Measurements from ENCODE around the gene ATG2A. TPM values are rescaled to one million over a fixed set of nuclear protein-coding genes. Genes with fewer than 3 reads are reported as not detected.

ATG2A gene
- total and polyA plus RNA-seq, 9 of the 15 experiments (the other 6 are each of a cell fraction or from before 2014, with no cell fraction given): 0.25 to 45.9 (median 5.2) TPM

DNA sequence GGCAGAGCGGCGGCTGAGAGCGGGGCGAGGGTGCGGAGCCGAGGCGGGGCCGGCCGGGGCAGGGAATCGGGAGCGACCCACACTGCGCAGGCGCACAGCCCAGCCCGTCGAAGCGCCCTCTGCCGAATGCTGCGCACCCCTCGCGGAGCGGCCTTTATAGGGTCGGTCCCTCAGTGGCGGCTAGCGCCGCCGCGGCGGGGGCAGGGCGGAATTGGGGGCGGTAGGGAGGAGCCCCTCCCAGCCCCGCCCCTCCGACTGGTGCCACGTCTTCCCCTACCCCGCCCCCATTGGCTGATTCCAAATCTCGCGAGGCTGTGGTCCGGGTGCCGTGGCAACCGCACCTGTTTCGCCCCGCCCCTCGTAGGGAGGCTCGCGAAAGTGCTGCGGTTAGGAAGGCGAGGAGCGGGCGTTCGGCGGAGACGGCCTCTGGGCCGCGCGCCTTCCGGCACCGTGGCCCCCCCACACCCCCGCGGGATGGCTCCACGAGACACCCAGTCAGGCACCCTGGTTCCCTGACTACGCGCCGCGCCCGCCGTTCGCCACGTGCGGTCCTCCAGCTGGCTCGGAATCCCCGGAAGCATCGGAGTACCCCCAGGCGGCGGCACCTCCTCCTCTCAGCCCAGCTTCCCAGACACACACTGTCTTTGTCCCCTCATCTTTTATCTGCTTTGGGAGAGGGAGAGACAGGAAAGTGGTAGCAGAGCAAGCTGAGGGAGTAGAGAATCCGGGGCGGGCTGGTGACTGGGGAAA, 38.3 kb downstream of the ATG2A start, which contains the start of gene EHD1 (continued):
- TF ChIP-seq, protein P1, sequence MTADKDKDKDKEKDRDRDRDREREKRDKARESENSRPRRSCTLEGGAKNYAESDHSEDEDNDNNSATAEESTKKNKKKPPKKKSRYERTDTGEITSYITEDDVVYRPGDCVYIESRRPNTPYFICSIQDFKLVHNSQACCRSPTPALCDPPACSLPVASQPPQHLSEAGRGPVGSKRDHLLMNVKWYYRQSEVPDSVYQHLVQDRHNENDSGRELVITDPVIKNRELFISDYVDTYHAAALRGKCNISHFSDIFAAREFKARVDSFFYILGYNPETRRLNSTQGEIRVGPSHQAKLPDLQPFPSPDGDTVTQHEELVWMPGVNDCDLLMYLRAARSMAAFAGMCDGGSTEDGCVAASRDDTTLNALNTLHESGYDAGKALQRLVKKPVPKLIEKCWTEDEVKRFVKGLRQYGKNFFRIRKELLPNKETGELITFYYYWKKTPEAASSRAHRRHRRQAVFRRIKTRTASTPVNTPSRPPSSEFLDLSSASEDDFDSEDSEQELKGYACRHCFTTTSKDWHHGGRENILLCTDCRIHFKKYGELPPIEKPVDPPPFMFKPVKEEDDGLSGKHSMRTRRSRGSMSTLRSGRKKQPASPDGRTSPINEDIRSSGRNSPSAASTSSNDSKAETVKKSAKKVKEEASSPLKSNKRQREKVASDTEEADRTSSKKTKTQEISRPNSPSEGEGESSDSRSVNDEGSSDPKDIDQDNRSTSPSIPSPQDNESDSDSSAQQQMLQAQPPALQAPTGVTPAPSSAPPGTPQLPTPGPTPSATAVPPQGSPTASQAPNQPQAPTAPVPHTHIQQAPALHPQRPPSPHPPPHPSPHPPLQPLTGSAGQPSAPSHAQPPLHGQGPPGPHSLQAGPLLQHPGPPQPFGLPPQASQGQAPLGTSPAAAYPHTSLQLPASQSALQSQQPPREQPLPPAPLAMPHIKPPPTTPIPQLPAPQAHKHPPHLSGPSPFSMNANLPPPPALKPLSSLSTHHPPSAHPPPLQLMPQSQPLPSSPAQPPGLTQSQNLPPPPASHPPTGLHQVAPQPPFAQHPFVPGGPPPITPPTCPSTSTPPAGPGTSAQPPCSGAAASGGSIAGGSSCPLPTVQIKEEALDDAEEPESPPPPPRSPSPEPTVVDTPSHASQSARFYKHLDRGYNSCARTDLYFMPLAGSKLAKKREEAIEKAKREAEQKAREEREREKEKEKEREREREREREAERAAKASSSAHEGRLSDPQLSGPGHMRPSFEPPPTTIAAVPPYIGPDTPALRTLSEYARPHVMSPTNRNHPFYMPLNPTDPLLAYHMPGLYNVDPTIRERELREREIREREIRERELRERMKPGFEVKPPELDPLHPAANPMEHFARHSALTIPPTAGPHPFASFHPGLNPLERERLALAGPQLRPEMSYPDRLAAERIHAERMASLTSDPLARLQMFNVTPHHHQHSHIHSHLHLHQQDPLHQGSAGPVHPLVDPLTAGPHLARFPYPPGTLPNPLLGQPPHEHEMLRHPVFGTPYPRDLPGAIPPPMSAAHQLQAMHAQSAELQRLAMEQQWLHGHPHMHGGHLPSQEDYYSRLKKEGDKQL (CRISPR knock-in tag; IDR thresholded peaks at IDR 0.05; ENCODE audit: borderline replicate concordance): no peak
- TF ChIP-seq TARDBP (IDR thresholded peaks at IDR 0.05) (peak; percentile 75), TFAM (CRISPR knock-in tag; conservative IDR thresholded peaks at IDR 0.05) (no peak), KAT7 (CRISPR knock-in tag; IDR thresholded peaks at IDR 0.05; ENCODE audit: borderline replicate concordance) (no peak), FOXK2 (conservative IDR thresholded peaks at IDR 0.05 in 1 of 2, IDR thresholded peaks at IDR 0.05 in 1 of 2; ENCODE audit: low read depth in 2 of 2) (no peak; a peak in 1 of 4 replicates), MBD2 (IDR thresholded peaks at IDR 0.05; ENCODE audit: borderline replicate concordance, low read depth) (peak; percentile 65), ZC3H4 (CRISPR knock-in tag; IDR thresholded peaks at IDR 0.05; ENCODE audit: borderline replicate concordance) (no peak), CHD4 (IDR thresholded peaks at IDR 0.05; ENCODE audit: insufficient read depth, insufficient replicate concordance, low read depth, low read length, poor library complexity, severe bottlenecking) (no peak), ZEB2 (IDR thresholded peaks at IDR 0.05) (0 out of 2 replicates have a peak, but pooled peaks have one; percentile 35), RNF2 (IDR thresholded peaks at IDR 0.05) (peak; percentile 82), ZNF778 (CRISPR knock-in tag; IDR thresholded peaks at IDR 0.05) (no peak), C11orf30 (IDR thresholded peaks at IDR 0.05; ENCODE audit: low read depth) (0 out of 2 replicates have a peak, but pooled peaks have one; percentile 17)
- TF ChIP-seq, protein P2, sequence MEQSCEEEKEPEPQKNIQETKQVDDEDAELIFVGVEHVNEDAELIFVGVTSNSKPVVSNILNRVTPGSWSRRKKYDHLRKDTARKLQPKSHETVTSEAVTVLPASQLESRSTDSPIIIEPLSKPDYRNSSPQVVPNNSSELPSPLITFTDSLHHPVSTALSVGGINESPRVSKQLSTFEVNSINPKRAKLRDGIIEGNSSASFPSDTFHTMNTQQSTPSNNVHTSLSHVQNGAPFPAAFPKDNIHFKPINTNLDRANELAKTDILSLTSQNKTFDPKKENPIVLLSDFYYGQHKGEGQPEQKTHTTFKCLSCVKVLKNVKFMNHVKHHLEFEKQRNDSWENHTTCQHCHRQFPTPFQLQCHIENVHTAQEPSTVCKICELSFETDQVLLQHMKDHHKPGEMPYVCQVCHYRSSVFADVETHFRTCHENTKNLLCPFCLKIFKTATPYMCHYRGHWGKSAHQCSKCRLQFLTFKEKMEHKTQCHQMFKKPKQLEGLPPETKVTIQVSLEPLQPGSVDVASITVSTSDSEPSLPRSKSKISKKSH (CRISPR knock-in tag; IDR thresholded peaks at IDR 0.05): no peak
- TF ChIP-seq, protein P3, sequence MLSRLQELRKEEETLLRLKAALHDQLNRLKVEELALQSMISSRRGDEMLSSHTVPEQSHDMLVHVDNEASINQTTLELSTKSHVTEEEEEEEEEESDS (CRISPR knock-in tag; IDR thresholded peaks at IDR 0.05): no peak
- TF ChIP-seq, protein P4, sequence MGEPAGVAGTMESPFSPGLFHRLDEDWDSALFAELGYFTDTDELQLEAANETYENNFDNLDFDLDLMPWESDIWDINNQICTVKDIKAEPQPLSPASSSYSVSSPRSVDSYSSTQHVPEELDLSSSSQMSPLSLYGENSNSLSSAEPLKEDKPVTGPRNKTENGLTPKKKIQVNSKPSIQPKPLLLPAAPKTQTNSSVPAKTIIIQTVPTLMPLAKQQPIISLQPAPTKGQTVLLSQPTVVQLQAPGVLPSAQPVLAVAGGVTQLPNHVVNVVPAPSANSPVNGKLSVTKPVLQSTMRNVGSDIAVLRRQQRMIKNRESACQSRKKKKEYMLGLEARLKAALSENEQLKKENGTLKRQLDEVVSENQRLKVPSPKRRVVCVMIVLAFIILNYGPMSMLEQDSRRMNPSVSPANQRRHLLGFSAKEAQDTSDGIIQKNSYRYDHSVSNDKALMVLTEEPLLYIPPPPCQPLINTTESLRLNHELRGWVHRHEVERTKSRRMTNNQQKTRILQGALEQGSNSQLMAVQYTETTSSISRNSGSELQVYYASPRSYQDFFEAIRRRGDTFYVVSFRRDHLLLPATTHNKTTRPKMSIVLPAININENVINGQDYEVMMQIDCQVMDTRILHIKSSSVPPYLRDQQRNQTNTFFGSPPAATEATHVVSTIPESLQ (CRISPR knock-in tag; IDR thresholded peaks at IDR 0.05): no peak
- TF ChIP-seq, protein P5, sequence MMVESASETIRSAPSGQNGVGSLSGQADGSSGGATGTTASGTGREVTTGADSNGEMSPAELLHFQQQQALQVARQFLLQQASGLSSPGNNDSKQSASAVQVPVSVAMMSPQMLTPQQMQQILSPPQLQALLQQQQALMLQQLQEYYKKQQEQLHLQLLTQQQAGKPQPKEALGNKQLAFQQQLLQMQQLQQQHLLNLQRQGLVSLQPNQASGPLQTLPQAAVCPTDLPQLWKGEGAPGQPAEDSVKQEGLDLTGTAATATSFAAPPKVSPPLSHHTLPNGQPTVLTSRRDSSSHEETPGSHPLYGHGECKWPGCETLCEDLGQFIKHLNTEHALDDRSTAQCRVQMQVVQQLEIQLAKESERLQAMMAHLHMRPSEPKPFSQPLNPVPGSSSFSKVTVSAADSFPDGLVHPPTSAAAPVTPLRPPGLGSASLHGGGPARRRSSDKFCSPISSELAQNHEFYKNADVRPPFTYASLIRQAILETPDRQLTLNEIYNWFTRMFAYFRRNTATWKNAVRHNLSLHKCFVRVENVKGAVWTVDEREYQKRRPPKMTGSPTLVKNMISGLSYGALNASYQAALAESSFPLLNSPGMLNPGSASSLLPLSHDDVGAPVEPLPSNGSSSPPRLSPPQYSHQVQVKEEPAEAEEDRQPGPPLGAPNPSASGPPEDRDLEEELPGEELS (CRISPR knock-in tag; IDR thresholded peaks at IDR 0.05; ENCODE audit: borderline replicate concordance): no peak

Data from K562 (cell line).